Fibroblast of peridontal ligament (primary cell): ENCODE results near the gene CDYL.
"Not testable (repeated sequence)": the region's sequence is repeated elsewhere in the genome, so short reads cannot be mapped to it uniquely, and the experiment has no call there.

Experiments
- DNase-seq: peaks from one replicate; pipeline ENCODE4 v3.0.0-alpha.2; 2010; ENCODE audit errors: extremely low read depth

The CDYL gene

DNA sequence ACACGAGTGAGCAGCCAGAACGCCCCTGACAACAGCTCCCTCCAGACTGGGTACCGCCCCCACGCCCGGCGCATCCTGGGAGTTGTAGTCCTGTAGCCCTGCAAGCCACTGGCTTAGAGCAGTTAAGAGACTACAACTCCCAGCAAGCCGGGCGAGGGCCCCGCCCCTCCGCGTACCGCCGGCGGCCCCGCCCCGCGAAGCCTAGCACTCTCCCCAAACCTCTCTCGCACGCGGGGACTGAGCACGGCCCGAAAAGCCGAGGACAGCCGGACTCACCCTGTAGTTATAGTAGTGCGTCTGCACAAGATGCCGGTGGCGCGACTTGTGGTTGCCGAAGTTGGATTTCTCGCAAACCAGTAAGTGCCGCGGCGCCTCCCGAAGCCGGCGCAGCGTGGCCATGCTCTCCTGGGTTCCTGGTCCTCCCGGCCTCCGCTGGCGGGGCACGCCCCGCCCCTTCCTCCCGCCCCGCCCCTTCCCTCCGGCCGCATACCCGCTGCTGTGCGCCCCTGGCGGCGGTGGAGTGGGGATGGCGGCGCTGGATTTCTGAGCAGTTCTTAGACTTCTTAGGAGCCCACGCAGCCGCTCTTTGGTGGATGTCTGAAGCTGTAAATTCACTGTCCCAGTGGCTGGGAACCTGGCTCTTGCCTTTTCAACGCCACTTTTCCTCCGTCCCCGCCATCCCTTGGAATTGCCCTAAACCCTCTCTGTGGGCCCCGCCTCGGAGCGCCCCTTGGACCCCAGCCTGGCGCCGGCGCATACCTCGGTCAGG lies 227.6 kb downstream of the CDYL start, which contains the start of gene RPP40:
Gene RPP40, minus strand, starts transcription at position 434 of the 769 bp plus-strand sequence. Its CDS starts 35 bp downstream, at position 399.
- peak; percentile 93 for DNase-seq

DNA sequence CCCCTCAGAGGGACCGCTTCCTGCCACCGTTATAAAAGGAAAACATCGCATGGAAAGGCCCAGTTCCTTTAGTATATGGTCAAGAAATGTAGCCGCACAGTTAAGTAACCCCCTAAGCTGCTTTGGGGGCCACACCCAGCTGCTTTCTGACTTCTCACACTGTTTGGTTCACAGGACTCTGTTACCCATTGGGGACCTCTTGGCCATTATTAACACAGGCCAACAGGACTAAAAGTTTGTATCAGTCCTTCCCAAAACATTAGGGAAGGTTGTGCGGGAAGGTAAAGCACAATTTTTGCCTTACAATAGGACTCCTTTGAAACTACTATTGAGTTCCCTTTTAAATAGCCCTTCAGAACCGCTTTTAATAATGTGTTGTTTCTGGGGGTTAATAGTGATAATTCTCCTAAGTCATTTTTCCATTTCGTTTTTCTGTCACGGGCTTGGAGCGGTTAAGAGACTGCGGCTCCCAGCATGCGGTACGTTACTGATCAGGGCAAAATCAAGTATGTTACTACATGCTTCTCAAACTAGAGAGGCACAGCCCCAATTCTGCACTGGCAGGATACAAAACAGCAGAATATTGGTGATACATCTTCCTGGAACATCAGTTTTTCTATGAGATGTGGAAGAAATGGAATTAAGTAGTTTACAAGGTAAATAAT lies 228.3 kb downstream of the CDYL start:
- DNase-seq = no peak

DNA sequence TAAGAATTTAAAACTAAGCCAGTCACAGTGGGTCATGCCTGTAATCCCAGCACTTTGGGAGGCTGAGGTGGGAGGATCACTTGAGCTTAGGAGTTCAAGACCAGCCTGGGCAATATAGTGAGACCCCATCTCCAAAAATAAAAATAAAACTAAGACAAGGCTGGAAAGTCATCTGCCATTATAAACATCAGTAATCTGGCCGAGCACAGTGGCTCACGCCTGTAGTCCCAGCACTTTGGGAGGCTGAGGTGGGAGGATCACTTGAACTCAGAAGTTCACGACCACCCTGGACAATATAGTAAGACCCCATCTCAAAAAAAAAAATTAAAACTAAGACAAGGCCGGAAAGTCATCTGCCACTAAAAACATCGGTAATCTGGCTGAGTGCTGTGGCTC lies 228.8 kb downstream of the CDYL start:
- not testable (repeated sequence) for DNase-seq
